HepG2 (cell line): ENCODE results near the gene UNC5A.
"Not testable (repeated sequence)": the region's sequence is repeated elsewhere in the genome, so short reads cannot be mapped to it uniquely, and the experiment has no call there.

Experiments used
- AGO2 ChIP-seq: fragments of 200-400 bp; formaldehyde crosslinking; optimal IDR thresholded peaks from 2 replicates; pipeline ENCODE3; 2017; ENCODE audit warnings: mild to moderate bottlenecking, low read depth, low read length, moderate library complexity
- SYNCRIP ChIP-seq: fragments of 200-400 bp; formaldehyde crosslinking; IDR thresholded peaks from 2 replicates; pipeline ENCODE4 v1.6.1; 2018; ENCODE audit warnings: mild to moderate bottlenecking, low read depth, low read length; ENCODE audit not compliant: insufficient read depth
- ZNF251 ChIP-seq: sonication (generic); formaldehyde crosslinking; IDR thresholded peaks from 2 replicates; pipeline ENCODE4 v1.9.0; 2021; ENCODE audit warnings: mild to moderate bottlenecking, missing genetic modification reagents
- TF ChIP-seq, protein P1 (sequence below), 2 experiments: IDR thresholded peaks; 2 replicates each; pipeline ENCODE4 v1.6.1; 2011 to 2012; ENCODE audit warnings: low read length in 2 of 2, borderline replicate concordance in 1 of 2, low read depth in 1 of 2, mild to moderate bottlenecking in 1 of 2, moderate library complexity in 1 of 2

DNA sequence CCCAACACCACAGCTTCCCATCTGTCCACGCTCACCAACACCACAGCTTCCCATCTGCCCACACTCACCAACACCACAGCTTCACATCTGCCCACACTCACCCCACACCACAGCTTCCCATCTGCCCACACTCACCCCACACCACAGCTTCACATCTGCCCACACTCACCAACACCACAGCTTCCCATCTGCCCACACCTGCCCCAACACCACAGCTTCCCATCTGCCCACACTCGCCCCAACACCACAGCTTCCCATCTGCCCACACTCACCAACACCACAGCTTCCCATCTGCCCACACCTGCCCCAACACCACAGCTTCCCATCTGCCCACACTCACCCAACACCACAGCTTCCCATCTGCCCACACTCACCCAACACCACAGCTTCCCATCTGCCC lies 62.2 kb downstream of the UNC5A start:
- TF ChIP-seq AGO2; ZNF251 (CRISPR knock-in tag); SYNCRIP: not testable (repeated sequence)
- TF ChIP-seq, protein P1, sequence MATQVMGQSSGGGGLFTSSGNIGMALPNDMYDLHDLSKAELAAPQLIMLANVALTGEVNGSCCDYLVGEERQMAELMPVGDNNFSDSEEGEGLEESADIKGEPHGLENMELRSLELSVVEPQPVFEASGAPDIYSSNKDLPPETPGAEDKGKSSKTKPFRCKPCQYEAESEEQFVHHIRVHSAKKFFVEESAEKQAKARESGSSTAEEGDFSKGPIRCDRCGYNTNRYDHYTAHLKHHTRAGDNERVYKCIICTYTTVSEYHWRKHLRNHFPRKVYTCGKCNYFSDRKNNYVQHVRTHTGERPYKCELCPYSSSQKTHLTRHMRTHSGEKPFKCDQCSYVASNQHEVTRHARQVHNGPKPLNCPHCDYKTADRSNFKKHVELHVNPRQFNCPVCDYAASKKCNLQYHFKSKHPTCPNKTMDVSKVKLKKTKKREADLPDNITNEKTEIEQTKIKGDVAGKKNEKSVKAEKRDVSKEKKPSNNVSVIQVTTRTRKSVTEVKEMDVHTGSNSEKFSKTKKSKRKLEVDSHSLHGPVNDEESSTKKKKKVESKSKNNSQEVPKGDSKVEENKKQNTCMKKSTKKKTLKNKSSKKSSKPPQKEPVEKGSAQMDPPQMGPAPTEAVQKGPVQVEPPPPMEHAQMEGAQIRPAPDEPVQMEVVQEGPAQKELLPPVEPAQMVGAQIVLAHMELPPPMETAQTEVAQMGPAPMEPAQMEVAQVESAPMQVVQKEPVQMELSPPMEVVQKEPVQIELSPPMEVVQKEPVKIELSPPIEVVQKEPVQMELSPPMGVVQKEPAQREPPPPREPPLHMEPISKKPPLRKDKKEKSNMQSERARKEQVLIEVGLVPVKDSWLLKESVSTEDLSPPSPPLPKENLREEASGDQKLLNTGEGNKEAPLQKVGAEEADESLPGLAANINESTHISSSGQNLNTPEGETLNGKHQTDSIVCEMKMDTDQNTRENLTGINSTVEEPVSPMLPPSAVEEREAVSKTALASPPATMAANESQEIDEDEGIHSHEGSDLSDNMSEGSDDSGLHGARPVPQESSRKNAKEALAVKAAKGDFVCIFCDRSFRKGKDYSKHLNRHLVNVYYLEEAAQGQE (IDR thresholded peaks at IDR 0.05; ENCODE audit: borderline replicate concordance in 1 of 2, low read depth in 1 of 2, low read length in 2 of 2): not testable (repeated sequence)
